SK-N-MC (cell line): Measurements from ENCODE around the gene RNF31.

Experiments
- DNase-seq: peaks from one replicate; pipeline ENCODE4 v3.0.0-alpha.2; 2011; ENCODE audit warnings: low read depth, low spot score
- H3K27ac ChIP-seq: fragments of 200-600 bp; sonication (generic); 2 replicates; pipeline ENCODE4 v1.5.1; 2016; ENCODE audit warnings: mixed run types
- H3K36me3 ChIP-seq: fragments of 200-600 bp; sonication (generic); 2 replicates; pipeline ENCODE4 v1.6.1; 2017; ENCODE audit warnings: antibody characterized with exemption, low read length, mixed read lengths; ENCODE audit not compliant: insufficient read depth
- H3K4me3 ChIP-seq: fragments of 200-600 bp; sonication (generic); 2 replicates; pipeline ENCODE4 v1.5.1; 2016
- H3K9ac ChIP-seq: fragments of 200-600 bp; sonication (generic); 2 replicates; pipeline ENCODE4 v1.8.0; 2017; ENCODE audit warnings: mixed run types, mixed read lengths; ENCODE audit not compliant: insufficient read length
- H3K9me3 ChIP-seq: fragments of 200-600 bp; sonication (generic); 2 replicates; pipeline ENCODE4 v1.6.1; 2017; ENCODE audit warnings: low read depth, mild to moderate bottlenecking, antibody characterized with exemption, low read length, moderate library complexity, mixed read lengths
- EZH2 ChIP-seq: fragments of 200-600 bp; sonication (generic); IDR thresholded peaks from one replicate; pipeline ENCODE4 v1.6.1; 2017; ENCODE audit warnings: antibody characterized with exemption
- FOXP2 ChIP-seq: optimal IDR thresholded peaks from 2 replicates; pipeline ENCODE3; 2011; ENCODE audit warnings: mild to moderate bottlenecking, moderate library complexity; ENCODE audit not compliant: insufficient read depth; ENCODE audit errors: extremely low read length, control extremely low read depth
- POLR2AphosphoS5 ChIP-seq: IDR thresholded peaks from 2 replicates; pipeline ENCODE4 v1.6.1; 2012; ENCODE audit warnings: mild to moderate bottlenecking, low read depth, low read length, borderline replicate concordance

The RNF31 gene

DNA sequence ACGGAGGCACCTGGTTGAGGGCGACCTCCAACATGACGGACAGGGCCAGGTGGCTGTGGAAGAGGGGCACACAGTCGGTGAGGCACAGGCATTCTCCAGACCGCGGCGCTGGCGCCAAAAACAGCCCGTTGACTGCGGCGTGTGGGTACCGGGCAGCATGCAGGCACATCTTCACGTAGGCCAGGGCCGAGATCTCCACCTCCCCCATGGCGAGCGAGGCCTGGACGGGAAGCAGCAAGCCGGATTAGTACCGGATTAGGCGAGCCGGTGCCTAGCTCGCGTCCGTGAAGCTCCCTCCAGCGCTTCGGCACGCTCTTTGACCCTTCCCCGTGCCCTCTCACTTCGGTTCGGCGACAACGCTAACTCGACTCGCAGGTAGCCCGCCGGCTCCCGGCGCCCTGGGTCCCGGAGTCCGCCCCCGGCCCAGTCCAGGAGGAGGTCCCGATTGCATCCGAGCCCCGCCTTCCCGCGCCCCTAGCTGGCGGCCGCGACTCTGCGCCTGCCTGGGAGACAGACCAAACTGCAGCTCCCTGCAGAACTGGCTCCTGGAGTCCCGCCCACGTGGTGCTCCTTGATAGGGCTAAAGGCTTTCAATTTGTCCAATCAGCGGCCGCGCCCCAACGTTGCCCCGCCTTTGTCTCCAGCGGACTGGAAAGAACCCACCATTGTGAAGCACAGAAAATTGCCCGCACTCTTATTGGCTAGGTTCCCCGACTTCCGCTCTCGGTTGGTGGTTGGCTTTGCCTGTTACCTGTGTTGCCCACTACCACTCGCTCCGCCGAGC lies 6.0 kb upstream of the RNF31 start, which contains the start of gene EMC9:
TSS of gene EMC9 (minus strand) at position 495 of the 784 bp plus-strand sequence. CDS start at position 208, 287 bp downstream.
- H3K9ac ChIP-seq = peak within 1 kb of the TSS; percentile 81
- peak; percentile 97 for DNase-seq
- peak within 1 kb of the TSS; percentile 77 for H3K27ac ChIP-seq
- H3K36me3 ChIP-seq = peaks cover 19% of the 10 kb centered on the region
- H3K9me3 ChIP-seq = no peaks in the 10 kb centered on the region
- TF ChIP-seq FOXP2 (no peak), EZH2 (no peak), POLR2AphosphoS5 (peak; percentile 94)
- H3K4me3 ChIP-seq = peak within 1 kb of the TSS; percentile 86

DNA sequence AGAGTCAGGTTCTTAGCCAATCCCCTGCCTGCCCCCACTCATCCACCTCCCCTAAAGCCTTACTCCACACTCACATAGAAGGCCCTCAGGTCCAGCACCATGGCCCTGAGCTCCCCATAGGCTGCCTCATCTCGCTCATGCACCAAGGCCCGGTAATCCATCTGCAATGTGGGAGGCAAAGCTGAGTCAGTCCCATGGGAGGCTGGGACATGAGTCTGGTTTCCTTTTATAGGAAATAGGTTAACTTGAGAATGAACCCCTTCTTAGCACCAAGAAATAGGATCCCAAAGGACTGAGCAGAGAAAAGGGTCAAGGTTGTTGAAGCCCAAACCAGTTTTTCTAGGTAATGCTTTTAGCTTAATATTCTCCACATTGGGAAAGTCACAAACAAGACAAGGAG lies 3.8 kb upstream of the RNF31 start:
- no peak overlapping the region for H3K27ac ChIP-seq
- no peak overlapping the region for H3K9ac ChIP-seq
- DNase-seq = no peak
- TF ChIP-seq EZH2 (no peak), POLR2AphosphoS5 (no peak), FOXP2 (no peak)
- no peaks in the 10 kb centered on the region for H3K9me3 ChIP-seq
- H3K4me3 ChIP-seq = no peak overlapping the region
- H3K36me3 ChIP-seq = peaks cover 13% of the 10 kb centered on the region

DNA sequence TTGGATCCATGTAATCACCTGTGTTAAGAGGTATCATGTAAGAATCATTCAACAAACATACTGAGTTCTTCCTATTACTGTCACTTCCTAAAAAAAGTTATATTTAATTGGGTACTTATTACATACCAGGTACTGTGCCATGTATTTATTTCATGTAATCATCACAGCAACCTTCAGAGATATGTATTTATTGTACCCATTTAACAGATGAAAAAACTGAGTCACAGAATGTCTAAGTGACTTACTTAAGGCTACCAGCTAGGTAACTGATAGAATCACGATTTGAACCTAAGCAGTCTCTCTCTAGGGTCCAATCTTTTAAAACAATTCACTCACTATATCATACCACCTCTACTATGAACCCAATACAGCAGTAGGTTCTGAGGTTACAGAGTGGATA lies 2.8 kb upstream of the RNF31 start:
- no peaks in the 10 kb centered on the region for H3K9me3 ChIP-seq
- no peak overlapping the region for H3K4me3 ChIP-seq
- no peak for TF ChIP-seq EZH2
- no peak for TF ChIP-seq FOXP2
- TF ChIP-seq POLR2AphosphoS5 = no peak
- no peak overlapping the region for H3K9ac ChIP-seq
- no peak for DNase-seq
- no peak overlapping the region for H3K27ac ChIP-seq
- H3K36me3 ChIP-seq = peaks cover 8% of the 10 kb centered on the region; the same call in 1 of the 2 replicates

DNA sequence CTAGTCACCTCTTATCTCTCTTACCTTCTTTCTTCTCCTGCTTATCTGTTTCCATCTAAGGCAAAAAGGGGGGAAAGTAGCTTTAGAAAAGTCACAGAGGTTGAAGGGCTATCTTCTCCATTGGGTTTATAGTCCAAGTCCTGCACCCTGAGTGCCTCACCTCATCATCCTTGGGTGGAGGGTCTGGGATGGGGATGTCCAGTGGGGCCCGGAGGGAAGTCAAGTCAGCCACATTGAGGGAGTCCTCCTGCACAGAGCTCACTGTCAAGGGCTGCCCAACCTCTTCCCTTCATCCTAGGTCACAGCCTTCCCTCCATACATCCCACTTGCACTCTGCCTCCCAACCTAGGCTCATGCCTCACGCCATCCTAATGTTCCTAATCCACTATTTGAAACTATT lies 2.1 kb upstream of the RNF31 start:
- Histone ChIP-seq H3K9ac (no peak overlapping the region), H3K36me3 (peaks cover 9% of the 10 kb centered on the region; the same call in 1 of the 2 replicates), H3K27ac (no peak overlapping the region), H3K4me3 (no peak overlapping the region), H3K9me3 (no peaks in the 10 kb centered on the region)
- no peak for DNase-seq
- TF ChIP-seq POLR2AphosphoS5 (no peak), FOXP2 (no peak), EZH2 (no peak)

DNA sequence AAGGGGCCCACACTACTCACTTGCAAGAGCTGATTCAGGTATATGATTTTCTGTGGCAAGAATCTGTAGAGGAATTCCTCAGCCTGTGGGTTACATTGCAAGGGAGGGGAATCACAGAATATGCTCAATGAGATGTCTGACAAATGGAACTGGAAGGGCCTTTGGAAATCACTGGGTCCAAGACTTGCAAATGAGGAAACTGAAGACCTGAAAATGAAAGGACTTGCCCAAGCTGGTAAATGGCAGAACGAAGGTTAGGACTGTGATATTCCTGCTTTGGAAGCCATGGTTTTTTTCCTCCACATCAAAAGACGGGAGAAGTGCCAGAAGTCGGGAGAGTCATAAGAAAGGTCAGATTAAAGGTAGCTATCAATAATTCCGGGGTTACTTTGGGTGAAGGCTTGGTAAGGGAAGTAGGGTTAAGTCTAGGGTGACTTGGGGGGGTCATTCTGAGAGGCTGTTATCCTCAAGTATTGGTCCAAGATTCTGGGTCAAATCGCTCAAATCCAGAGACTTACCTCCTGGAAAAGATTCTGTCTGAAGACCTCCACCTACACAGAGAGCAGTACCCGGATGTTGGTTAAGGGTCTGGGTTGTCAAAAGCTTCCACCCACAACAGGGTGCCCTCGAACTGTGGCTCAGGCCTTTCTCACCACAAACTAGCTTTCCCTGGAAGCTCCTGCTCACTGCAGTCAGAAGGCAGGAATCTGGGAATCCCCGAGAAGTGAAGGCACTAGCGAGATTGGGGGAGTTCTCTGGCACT lies 1.4 kb upstream of the RNF31 start:
- Histone ChIP-seq H3K27ac (no peak overlapping the region), H3K9me3 (no peaks in the 10 kb centered on the region), H3K36me3 (peaks cover 16% of the 10 kb centered on the region; the same call in 1 of the 2 replicates), H3K9ac (peak overlapping the region; percentile 79), H3K4me3 (peak overlapping the region; percentile 99)
- no peak for DNase-seq
- no peak for TF ChIP-seq EZH2
- no peak for TF ChIP-seq FOXP2
- TF ChIP-seq POLR2AphosphoS5 = no peak

DNA sequence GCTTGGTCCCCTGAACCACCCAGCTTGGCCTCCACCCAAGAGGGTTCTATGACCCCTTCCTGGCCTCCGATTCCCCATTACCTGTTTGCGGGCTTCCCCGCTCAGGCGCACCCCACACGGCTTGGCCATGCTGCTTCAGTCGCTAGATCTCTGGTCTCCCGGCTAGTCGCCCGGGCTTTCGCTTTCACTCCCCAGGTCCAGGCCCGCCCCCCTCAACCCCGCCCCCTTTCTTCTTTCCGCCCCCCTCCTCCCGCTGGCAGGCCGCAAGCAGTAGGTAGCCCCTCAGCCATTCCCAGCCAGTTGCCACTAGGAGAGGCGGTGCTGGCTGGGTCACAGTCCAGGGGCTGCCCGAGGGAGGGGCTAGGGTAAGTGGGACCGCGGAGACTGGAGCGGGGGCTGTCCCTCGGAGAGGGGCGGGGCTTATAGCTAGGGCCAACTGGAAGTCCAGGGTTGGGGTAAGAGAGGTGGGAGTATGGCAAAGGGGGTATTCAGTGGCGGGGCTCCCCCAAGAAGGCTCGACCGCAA lies 783 bp upstream of the RNF31 start, which contains the start of gene PSME2:
TSS of gene PSME2 (minus strand) at position 158 of the 525 bp plus-strand sequence. CDS start at position 129, 29 bp downstream.
- Histone ChIP-seq H3K9me3 (no peaks in the 10 kb centered on the region), H3K36me3 (peaks cover 22% of the 10 kb centered on the region; the same call in 1 of the 2 replicates), H3K4me3 (peak within 1 kb of the TSS; percentile 99), H3K27ac (peak within 1 kb of the TSS; percentile 62; the same call in 1 of the 2 replicates), H3K9ac (peak within 1 kb of the TSS; percentile 79)
- TF ChIP-seq FOXP2 = no peak
- TF ChIP-seq POLR2AphosphoS5 = no peak; the same call in 1 of the 2 replicates
- no peak for TF ChIP-seq EZH2
- no peak for DNase-seq

DNA sequence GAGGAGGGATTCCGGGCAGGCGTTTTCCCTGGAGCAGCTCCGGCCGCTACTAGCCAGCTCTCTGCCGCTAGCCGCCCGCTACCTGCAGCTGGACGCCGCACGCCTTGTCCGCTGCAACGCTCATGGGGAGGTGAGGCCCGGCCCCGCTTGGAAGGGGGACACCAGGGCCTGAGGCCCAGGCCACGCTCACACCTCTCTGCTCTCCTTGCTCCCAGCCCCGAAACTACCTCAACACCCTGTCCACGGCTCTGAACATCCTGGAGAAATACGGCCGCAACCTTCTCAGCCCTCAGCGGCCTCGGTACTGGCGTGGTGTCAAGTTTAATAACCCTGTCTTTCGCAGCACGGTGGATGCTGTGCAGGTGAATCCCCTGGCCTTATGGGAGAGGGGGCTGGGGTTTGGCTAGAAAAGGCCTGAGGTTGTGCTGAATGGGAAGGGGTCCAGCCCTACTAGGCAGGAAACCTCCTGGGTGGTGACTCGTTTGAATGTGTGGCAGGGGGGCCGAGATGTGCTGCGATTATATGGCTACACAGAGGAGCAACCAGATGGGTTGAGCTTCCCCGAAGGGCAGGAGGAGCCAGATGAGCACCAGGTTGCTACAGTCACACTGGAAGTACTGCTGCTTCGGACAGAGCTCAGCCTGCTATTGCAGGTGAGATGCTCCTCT lies 597 bp downstream of the RNF31 start:
- Histone ChIP-seq H3K4me3 (peak overlapping the region; percentile 99), H3K9ac (peak overlapping the region; percentile 79), H3K36me3 (peaks cover 28% of the 10 kb centered on the region; the same call in 1 of the 2 replicates), H3K27ac (no peak overlapping the region), H3K9me3 (no peaks in the 10 kb centered on the region)
- no peak for DNase-seq
- TF ChIP-seq POLR2AphosphoS5 (no peak), EZH2 (no peak), FOXP2 (no peak)
